ENCODE measurements around the gene MCF2L2. TPM values are rescaled to one million over a fixed set of nuclear protein-coding genes. Genes with fewer than 3 reads are reported as not detected.

MCF2L2 gene
- total RNA-seq, 1 donor from 2014 or later = 0.84 TPM

GRCh38 chr3:183283886-183284285 is 144.5 kb downstream of the MCF2L2 start:
- Histone ChIP-seq H3K36me3 (ENCODE audit: control insufficient read depth, insufficient read depth, low read length) (no peaks in the 10 kb centered on the region), H3K27me3 (ENCODE audit: control insufficient read depth, insufficient read depth, low read length) (no peaks in the 10 kb centered on the region), H3K4me3 (ENCODE audit: low read depth, low read length) (no peak overlapping the region)
- TF ChIP-seq, protein P1, sequence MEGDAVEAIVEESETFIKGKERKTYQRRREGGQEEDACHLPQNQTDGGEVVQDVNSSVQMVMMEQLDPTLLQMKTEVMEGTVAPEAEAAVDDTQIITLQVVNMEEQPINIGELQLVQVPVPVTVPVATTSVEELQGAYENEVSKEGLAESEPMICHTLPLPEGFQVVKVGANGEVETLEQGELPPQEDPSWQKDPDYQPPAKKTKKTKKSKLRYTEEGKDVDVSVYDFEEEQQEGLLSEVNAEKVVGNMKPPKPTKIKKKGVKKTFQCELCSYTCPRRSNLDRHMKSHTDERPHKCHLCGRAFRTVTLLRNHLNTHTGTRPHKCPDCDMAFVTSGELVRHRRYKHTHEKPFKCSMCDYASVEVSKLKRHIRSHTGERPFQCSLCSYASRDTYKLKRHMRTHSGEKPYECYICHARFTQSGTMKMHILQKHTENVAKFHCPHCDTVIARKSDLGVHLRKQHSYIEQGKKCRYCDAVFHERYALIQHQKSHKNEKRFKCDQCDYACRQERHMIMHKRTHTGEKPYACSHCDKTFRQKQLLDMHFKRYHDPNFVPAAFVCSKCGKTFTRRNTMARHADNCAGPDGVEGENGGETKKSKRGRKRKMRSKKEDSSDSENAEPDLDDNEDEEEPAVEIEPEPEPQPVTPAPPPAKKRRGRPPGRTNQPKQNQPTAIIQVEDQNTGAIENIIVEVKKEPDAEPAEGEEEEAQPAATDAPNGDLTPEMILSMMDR (IDR thresholded peaks at IDR 0.05; ENCODE audit: insufficient read depth, low read length, poor library complexity, severe bottlenecking) = no peak
- DNase-seq (ENCODE audit: low read depth) = no peak

- Histone ChIP-seq H3K36me3 (ENCODE audit: control insufficient read depth, insufficient read depth, low read length) (no peaks in the 10 kb centered on the region), H3K4me3 (ENCODE audit: low read depth, low read length) (no peak overlapping the region), H3K27me3 (ENCODE audit: control insufficient read depth, insufficient read depth, low read length) (no peaks in the 10 kb centered on the region)
- TF ChIP-seq, protein P1 (IDR thresholded peaks at IDR 0.05; ENCODE audit: insufficient read depth, low read length, poor library complexity, severe bottlenecking) = no peak
- no peak for DNase-seq (ENCODE audit: low read depth)
Observed at GRCh38 chr3:183281126-183281797, 147.2 kb downstream of the MCF2L2 start.

- TF ChIP-seq, protein P1 (IDR thresholded peaks at IDR 0.05; ENCODE audit: insufficient read depth, low read length, poor library complexity, severe bottlenecking) = no peak
- Histone ChIP-seq H3K36me3 (ENCODE audit: control insufficient read depth, insufficient read depth, low read length) (no peaks in the 10 kb centered on the region), H3K4me3 (ENCODE audit: low read depth, low read length) (no peak overlapping the region), H3K27me3 (ENCODE audit: control insufficient read depth, insufficient read depth, low read length) (no peaks in the 10 kb centered on the region)
- DNase-seq (ENCODE audit: low read depth) = no peak
Observed at GRCh38 chr3:183279371-183279770, 149.0 kb downstream of the MCF2L2 start.

- DNase-seq (ENCODE audit: low read depth) = no peak
- TF ChIP-seq, protein P1 (IDR thresholded peaks at IDR 0.05; ENCODE audit: insufficient read depth, low read length, poor library complexity, severe bottlenecking) = no peak
- Histone ChIP-seq H3K27me3 (ENCODE audit: control insufficient read depth, insufficient read depth, low read length) (no peaks in the 10 kb centered on the region), H3K36me3 (ENCODE audit: control insufficient read depth, insufficient read depth, low read length) (no peaks in the 10 kb centered on the region), H3K4me3 (ENCODE audit: low read depth, low read length) (no peak overlapping the region)
Observed at GRCh38 chr3:183278479-183279088, 149.8 kb downstream of the MCF2L2 start.

- Histone ChIP-seq H3K36me3 (ENCODE audit: control insufficient read depth, insufficient read depth, low read length) (no peaks in the 10 kb centered on the region), H3K4me3 (ENCODE audit: low read depth, low read length) (no peak overlapping the region), H3K27me3 (ENCODE audit: control insufficient read depth, insufficient read depth, low read length) (no peaks in the 10 kb centered on the region)
- DNase-seq (ENCODE audit: low read depth) = no peak
- TF ChIP-seq, protein P1 (IDR thresholded peaks at IDR 0.05; ENCODE audit: insufficient read depth, low read length, poor library complexity, severe bottlenecking) = no peak
Observed at GRCh38 chr3:183277260-183277659, 151.2 kb downstream of the MCF2L2 start.

All from kidney epithelial cell (primary cell).